ENCODE measurements around the gene SSBP4. TPM values are rescaled to one million over a fixed set of nuclear protein-coding genes. Genes with fewer than 3 reads are reported as not detected.
A peak's percentile ranks its signal among the peaks of the same experiment; 100 is the strongest.

The SSBP4 gene
- total and polyA plus RNA-seq, 2 of the 8 experiments (the other 6 are each of a cell fraction or from before 2014, with no cell fraction given) = 26.4 to 33.7 TPM

DNA sequence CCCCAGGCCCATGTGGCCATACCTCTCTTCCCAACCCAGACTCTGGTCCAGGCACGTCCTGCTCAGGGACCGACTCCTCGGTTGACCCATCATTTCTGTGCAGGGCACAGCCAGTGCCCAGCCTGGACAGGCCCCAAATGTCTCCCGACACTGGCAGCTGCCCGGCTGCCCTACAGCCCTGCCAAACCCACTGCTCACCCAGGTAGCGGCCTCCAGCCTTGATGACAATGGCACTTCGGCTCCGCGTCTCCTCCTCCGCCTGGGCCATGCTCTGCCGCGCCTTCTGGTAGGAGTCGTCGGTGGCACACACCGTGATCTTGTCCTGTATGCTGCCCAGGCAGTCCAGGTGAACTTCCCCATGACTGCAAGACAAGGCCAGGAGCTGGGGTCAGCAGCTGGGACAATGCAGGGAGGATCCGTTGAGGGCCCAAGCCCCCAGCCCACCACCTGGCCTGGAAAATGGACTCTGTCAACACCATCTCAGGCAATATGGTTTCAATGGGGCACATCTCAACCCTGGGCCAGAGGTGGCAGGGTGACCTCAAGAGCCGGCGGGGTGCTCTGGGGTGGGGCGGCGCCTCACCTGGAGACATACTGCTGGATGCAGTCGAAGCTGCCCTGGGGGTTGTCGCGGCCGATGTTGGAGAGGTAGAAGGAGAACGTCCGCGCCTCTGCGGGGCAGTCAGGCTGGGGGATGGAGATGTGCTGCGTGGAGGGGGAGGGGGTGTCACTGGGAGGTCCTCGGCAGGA, 46.2 kb downstream of the SSBP4 start:
- Histone ChIP-seq H2AFZ (ENCODE audit: low read length) (no peak overlapping the region), H3K4me3 (ENCODE audit: extremely low read depth in 1 of 4, insufficient read depth in 2 of 4, low read depth in 3 of 4, low read length in 4 of 4) (no peak overlapping the region), H3K9me3 (ENCODE audit: insufficient read depth in 2 of 2, low read depth in 1 of 2, low read length in 1 of 2) (no peaks in the 10 kb centered on the region), H3K56ac (replicated peaks; ENCODE audit: insufficient read length, low read depth, low read length) (no peak overlapping the region), H4K20me1 (replicated peaks in 1 of 2; ENCODE audit: control insufficient read depth in 1 of 2, insufficient read depth in 2 of 2, low read length in 2 of 2) (peaks cover 11 to 26% of the 10 kb centered on the region in 2 experiments), H4K8ac (ENCODE audit: extremely low read depth, insufficient read depth, low read length) (no peak overlapping the region; the same call in 1 of the 2 replicates), H3K4me2 (ENCODE audit: insufficient read depth in 1 of 2, low read depth in 2 of 2, low read length in 2 of 2) (no peak overlapping the region), H2BK12ac (ENCODE audit: low read depth, low read length) (no peak overlapping the region), H2AK5ac (ENCODE audit: low read depth, low read length) (no peak overlapping the region), H2BK15ac (ENCODE audit: low read length) (no peak overlapping the region), H3K18ac (ENCODE audit: extremely low read depth, low read length) (no peak overlapping the region), H3K79me2 (ENCODE audit: control insufficient read depth in 1 of 2, insufficient read depth in 2 of 2, low read length in 2 of 2) (no peaks in the 10 kb centered on the region), H4K91ac (replicated peaks; ENCODE audit: insufficient read length, low read length) (no peak overlapping the region), H3K4ac (replicated peaks; ENCODE audit: insufficient read length, low read depth, low read length) (no peak overlapping the region), H3K79me1 (ENCODE audit: low read depth, low read length) (peaks cover 4% of the 10 kb centered on the region), H3K9ac (replicated peaks in 1 of 4; ENCODE audit: extremely low read depth in 1 of 4, low read depth in 3 of 4, low read length in 3 of 4) (0 out of 7 replicates have a peak overlapping the region, but pooled peaks of 1 of the 4 experiments have one; percentile 27), H3K14ac (ENCODE audit: insufficient read length) (no peak overlapping the region), H2BK120ac (replicated peaks; ENCODE audit: low read depth, low read length) (no peak overlapping the region), H4K5ac (ENCODE audit: insufficient read length, low read depth, low read length) (no peak overlapping the region), H3K27ac (ENCODE audit: low read depth, low read length) (no peak overlapping the region; the same call in 1 of the 2 replicates), H3K4me1 (replicated peaks in 1 of 4; ENCODE audit: control insufficient read depth in 3 of 4, insufficient read depth in 4 of 4, low read length in 3 of 4) (peaks cover 0 to 1% (median 0%) of the 10 kb centered on the region in 4 experiments; a peak in 2 of 7 replicates), H2BK5ac (ENCODE audit: low read depth, low read length) (no peak overlapping the region; the same call in 1 of the 2 replicates), H2BK20ac (ENCODE audit: low read length) (no peak overlapping the region), H3K36me3 (ENCODE audit: control insufficient read depth in 2 of 4, insufficient read depth in 4 of 4, low read length in 3 of 4) (peaks cover 0 to 10% (median 5%) of the 10 kb centered on the region in 4 experiments; a peak in 3 of 8 replicates), H3K27me3 (replicated peaks in 1 of 4; ENCODE audit: control insufficient read depth in 3 of 4, extremely low read depth in 1 of 4, insufficient read depth in 3 of 4, low read length in 3 of 4) (no peaks in the 10 kb centered on the region), H3K23ac (ENCODE audit: insufficient read length) (no peak overlapping the region), H3K23me2 (ENCODE audit: low read depth, low read length) (peaks cover 8% of the 10 kb centered on the region; the same call in 1 of the 2 replicates)
- WGBS, 2 experiments (ENCODE audit: extremely low coverage in 1 of 2, insufficient coverage in 1 of 2, insufficient read length in 1 of 2, insufficient replicate concordance in 2 of 2, low coverage in 1 of 2, low lambda C conversion rate in 2 of 2, missing lambda C conversion rate in 1 of 2) = 93% methylated on average over 21 of the region's 30 CpGs; no CpG with 5 or more reads in 1 of the 2 experiments
- TF ChIP-seq SIRT6 (IDR thresholded peaks at IDR 0.05; ENCODE audit: low read length) (no peak), CEBPB (IDR thresholded peaks at IDR 0.05; ENCODE audit: low read depth, low read length) (no peak), SIX5 (IDR thresholded peaks at IDR 0.05; ENCODE audit: low read depth, low read length) (no peak), TCF12 (IDR thresholded peaks at IDR 0.05; ENCODE audit: low read depth, low read length) (no peak), BCL11A (IDR thresholded peaks at IDR 0.05; ENCODE audit: low read depth in 2 of 2, low read length in 2 of 2) (no peak), RNF2 (IDR thresholded peaks at IDR 0.05; ENCODE audit: borderline replicate concordance, low read depth, low read length, missing control alignments, poor library complexity, severe bottlenecking) (no peak), CHD2 (IDR thresholded peaks at IDR 0.05; ENCODE audit: low read length) (no peak)
- TF ChIP-seq, protein P1, sequence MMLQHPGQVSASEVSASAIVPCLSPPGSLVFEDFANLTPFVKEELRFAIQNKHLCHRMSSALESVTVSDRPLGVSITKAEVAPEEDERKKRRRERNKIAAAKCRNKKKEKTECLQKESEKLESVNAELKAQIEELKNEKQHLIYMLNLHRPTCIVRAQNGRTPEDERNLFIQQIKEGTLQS (IDR thresholded peaks at IDR 0.05; ENCODE audit: insufficient read depth, low read depth, low read length) = no peak
- TF ChIP-seq, protein P2, sequence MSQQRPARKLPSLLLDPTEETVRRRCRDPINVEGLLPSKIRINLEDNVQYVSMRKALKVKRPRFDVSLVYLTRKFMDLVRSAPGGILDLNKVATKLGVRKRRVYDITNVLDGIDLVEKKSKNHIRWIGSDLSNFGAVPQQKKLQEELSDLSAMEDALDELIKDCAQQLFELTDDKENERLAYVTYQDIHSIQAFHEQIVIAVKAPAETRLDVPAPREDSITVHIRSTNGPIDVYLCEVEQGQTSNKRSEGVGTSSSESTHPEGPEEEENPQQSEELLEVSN (IDR thresholded peaks at IDR 0.05) = no peak
- ChIA-PET POLR2A (ENCODE audit: partially characterized antibody) (interaction anchor here (1.2 kb wide), 1 partner anchor 27 kb away, joined by 3 read pairs; no protein-coding TSS in a partner anchor), CTCF (ENCODE audit: partially characterized antibody) (interaction anchor here (0.6 to 7.2 kb wide), 13 partner anchors 8 to 1090 kb away, joined by 3 to 143 read pairs (median 5); no protein-coding TSS in a partner anchor)
- DNase-seq (ENCODE audit: low read depth in 1 of 2, low spot score in 2 of 2) (no peak), FAIRE-seq (no peak)

Measured in H1 (cell line).